Measurements from ENCODE around the gene URAD.
"Not testable (repeated sequence)": the region's sequence is repeated elsewhere in the genome, so short reads cannot be mapped to it uniquely, and the experiment has no call there.

The URAD gene

GRCh38 chr13:27988520-27988919 is at the start of gene URAD:
Gene URAD, minus strand, starts transcription at chr13:27988693. Its CDS starts 56 bp downstream, at chr13:27988637.
- in situ Hi-C loops (cut with MboI; ENCODE audit: low sequenced_read_pairs), result no loop called here

- in situ Hi-C loops (cut with MboI; ENCODE audit: low sequenced_read_pairs), result no loop called here
Observed at GRCh38 chr13:28037399-28037798, 48.9 kb upstream of the URAD start.

- in situ Hi-C loops (cut with MboI; ENCODE audit: low sequenced_read_pairs), result no loop called here
Observed at GRCh38 chr13:28035146-28035782, 46.8 kb upstream of the URAD start.

DNA sequence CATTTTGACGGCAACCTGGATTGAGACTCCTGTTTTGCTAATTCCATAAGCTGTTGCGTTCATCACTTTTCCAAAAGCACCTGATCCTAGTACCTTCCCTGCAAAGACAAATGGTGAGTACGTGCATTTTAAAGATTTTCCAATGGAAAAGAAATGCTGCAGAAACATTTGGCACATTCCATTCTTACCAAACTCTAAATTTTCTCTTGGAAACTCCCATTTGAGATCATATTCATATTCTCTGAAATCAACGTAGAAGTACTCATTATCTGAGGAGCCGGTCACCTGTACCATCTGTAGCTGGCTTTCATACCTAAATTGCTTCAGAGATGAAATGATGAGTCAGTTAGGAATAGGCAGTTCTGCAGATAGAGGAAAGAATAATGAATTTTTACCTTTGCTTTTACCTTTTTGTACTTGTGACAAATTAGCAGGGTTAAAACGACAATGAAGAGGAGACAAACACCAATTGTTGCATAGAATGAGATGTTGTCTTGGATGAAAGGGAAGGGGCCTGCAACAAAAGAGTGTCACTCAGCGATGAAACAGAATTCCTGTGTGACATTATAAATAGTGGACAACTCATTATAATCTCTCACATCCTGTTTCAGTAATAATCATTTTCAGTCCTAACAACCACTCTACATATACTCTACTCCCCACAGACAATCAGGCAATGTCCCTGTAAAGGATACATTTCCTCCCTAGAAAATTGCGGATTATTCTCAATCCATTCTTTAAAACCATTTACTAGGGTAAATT is 45.6 kb upstream of the URAD start:
- in situ Hi-C loops (cut with MboI; ENCODE audit: low sequenced_read_pairs), result no loop called here

DNA sequence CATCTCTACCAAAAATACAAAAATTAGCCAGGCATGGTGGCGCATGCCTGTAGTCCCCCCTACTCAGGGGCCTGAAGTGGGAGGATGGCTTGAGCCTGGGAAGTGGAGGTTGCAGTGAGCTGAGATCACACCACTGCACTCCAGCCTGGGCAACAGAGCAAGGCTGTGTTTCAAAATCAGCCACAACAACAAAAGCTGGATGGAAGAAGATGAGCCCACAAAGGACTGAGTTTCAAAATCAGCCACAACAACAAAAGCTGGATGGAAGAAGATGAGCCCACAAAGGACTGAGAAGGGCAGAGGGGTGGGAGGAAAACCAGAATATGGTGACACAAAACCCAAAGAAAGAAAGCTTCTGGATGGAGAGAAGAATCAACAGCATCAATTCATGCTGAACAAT is 43.9 kb upstream of the URAD start:
- in situ Hi-C loops (cut with MboI; ENCODE audit: low sequenced_read_pairs), result not testable (repeated sequence)

GRCh38 chr13:28031896-28032288 is 43.4 kb upstream of the URAD start:
- in situ Hi-C loops (cut with MboI; ENCODE audit: low sequenced_read_pairs), result no loop called here

DNA sequence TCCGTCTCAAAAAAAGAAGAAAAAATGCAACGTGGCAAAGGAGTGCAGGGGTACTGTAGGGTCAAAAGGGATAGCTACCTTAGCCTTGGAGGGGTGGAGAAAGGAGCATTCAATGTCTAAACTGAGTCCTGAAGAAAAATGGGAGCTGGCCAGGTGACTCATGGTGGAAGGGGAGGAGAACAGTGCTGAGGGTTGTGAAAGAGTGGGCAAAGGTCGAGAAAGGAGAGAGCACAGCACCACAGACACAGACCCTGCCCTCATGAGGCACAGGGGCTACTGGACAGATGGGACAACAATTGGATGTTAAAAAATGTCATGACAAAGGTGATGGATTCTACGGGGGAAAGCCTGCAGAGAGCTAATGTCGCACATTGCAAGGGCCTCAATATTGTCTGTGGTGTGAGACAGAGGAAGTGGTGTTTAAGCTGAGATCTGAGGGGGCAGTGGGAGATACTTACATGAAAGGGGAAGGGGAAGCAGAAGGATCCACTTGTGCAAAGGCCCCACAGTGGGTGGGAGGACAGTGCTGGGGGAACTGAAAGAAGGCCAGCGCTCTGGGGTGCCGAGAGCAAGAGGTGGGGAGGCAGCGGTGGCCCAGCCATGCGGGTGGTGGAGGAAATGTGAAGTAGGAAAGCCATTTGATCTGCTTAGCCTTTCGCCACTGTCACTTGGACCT is 42.9 kb upstream of the URAD start:
- in situ Hi-C loops (cut with MboI; ENCODE audit: low sequenced_read_pairs), result no loop called here

DNA sequence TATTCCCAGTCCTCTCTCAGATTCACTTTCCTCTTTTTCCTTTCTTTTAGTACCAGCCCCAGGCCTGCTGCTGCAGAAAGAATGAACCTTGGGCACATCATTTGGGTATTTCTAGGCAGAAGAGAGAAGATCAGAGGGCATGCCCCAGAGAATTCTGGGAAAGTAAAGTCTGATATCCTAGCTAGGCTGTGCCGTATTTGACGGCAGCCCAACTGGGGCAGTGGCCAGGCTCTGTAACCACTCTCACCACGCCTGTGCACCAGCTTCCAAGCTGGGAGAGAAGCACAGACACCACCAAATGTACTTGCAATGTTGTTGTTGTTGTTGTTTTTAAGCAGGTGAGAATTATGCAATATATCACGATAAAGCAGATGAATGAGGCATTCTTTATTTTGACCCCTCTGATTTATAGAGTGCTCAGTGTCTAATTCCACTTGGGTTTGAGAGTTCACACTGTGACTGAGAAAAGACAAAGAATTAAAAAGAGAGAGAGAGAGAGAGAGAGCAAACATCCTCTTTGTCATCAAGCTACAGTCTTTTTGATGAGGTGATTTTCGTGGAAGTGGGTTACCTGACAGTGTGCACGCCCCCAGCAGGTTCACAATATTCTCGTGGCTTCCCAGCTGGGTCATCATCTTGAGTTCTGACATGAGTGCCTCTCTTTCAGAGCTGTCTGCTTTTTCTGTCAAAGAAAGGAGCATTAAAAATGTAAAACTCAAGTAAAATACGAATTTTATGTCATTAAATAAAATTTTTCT is 39.3 kb upstream of the URAD start:
- in situ Hi-C loops (cut with MboI; ENCODE audit: low sequenced_read_pairs), result no loop called here

DNA sequence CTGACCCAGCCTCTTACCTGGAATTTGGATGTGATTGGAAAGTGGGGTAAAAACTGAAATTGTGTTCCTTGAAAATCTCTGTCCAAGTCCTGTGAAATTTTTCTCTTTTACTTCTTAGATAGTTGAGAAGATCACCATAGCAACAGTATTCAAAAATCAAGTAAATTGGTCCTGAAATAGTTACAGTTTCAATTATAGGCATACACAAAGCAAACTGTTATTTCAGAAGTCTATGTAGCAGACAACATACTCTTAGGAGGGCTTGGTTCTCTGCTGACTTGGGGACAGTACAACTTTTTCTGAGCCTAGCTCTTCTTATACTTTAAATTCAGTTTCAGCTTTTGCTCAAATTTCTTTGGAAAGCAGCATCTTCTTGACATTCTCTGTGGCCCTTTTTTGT is 38.6 kb upstream of the URAD start:
- in situ Hi-C loops (cut with MboI; ENCODE audit: low sequenced_read_pairs), result no loop called here

DNA sequence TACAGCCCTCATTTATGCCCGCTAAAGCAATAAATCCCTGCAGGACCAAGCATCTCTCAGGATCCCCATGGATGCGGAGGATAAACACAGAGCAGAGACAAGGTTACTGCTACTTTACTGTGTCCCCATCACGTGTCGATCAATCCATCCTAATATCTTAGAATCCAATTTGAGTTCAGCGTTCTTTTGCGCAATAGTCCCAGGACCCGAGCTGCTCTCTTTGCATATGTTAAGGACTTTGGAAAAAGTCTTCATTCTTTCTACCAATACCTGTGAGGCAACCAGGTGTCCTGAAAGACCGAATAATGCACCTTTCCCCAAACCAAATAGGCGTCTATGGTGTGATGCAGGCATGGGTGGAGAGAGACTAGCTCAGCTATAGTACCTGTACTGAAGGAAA is 38.0 kb upstream of the URAD start:
- in situ Hi-C loops (cut with MboI; ENCODE audit: low sequenced_read_pairs), result no loop called here

DNA sequence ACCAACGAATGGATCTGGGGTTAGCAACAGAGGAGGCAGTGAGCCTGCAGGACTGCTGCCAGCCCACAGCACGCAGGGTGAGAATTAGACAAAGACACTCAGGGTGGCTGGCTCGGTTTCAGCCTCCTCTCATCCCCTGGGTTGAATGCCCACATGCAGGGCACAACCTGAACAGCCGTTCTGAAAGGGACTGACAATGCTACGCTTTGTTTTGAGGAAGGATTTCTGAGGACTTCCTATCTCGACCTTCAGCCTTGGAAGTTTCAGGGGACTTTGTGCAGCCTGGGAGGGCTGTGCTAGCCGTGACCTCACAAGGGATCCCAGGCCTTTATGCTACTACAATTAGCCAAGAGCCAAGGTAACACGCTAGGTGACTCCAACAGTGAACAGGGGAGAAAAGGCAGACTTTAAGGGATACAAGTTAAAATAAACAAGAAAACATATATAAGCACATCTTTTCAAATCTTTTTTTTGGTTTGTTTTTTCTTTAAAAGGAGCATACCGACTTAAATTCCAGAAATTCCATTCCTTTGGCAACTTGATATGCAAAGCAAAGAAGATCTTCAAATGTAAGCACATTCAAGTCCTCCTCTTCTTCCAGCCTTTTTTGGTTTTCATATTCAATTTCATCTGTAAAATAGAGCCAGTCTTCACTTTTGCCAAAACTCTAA is 34.5 kb upstream of the URAD start:
- in situ Hi-C loops (cut with MboI; ENCODE audit: low sequenced_read_pairs), result no loop called here

GRCh38 chr13:28014301-28014700 is 25.8 kb upstream of the URAD start:
- in situ Hi-C loops (cut with MboI; ENCODE audit: low sequenced_read_pairs), result no loop called here

DNA sequence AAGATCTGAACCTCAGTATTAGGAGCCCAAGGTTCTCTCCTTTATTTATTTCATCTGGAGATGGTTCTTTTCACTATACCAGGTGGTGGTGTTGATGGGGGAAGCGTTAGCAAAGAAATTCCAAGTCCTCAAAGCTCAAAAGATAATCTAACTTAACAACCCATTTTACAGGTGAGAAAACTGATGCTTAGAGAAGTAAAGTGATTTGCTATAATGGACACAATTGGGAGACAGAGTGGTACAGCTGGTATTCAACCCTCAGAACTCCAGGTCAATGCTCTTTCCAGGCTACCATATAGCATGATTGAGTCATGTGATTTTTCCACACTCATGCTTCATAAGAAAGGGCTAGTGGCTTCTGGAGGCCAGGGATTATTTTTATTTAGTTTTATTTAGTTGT is 25.0 kb upstream of the URAD start:
- in situ Hi-C loops (cut with MboI; ENCODE audit: low sequenced_read_pairs), result no loop called here

- in situ Hi-C loops (cut with MboI; ENCODE audit: low sequenced_read_pairs), result no loop called here
Observed at GRCh38 chr13:28012896-28013295, 24.4 kb upstream of the URAD start.

DNA sequence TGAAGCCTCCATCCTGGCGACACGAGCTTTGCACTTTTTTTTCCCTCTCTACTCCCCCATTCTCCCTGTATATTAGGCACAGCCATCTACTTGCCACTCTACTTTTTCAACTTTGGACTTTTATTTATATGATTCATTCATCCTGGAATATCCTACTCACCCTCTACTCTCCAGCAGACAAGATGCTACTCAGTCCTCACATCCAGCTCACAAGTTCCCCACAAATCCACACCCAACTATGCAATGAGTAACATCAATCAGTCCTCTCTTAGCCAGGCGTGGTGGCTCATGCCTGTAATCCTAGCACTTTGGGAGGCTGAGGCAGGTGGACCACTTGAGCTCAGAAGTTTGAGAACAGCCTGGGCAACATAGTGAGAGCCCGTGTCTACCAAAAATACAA is 23.9 kb upstream of the URAD start:
- in situ Hi-C loops (cut with MboI; ENCODE audit: low sequenced_read_pairs), result no loop called here

DNA sequence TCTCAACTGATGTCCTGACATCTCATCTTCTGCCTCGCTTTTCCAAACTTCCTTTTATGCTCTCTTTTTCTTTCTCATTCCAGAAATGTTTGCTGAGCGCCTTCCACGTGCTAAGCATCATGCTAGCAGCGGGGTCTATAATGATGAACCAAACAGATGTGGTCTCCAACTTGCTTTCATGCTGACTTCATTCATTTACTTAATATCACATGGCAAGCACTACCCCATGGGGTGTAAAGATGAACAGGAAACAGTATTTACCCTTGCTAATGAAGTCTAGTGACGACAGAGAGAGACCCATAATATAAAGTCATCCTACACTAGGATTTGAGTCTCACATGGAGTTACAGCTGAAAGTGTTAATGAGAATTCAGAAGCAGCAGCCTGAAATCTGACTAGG is 21.6 kb upstream of the URAD start:
- in situ Hi-C loops (cut with MboI; ENCODE audit: low sequenced_read_pairs), result no loop called here

DNA sequence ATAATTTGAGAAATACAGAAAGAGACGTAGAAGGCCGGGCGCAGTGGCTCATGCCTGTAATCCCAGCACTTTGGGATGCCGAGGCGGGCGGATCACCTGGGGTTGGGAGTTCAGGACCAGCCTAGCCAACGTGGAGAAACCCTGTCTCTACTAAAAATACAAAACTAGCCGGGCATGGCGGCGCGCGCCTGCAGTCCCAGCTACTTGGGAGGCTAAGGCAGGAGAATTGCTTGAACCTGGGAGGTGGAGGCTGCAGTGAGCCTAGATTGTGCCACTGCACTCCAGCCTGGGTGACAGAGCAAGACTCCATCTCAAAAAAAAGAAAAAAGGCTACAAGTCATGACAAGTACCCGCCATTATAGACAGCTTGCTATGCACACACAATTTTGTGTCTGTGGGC is 16.5 kb upstream of the URAD start:
- in situ Hi-C loops (cut with MboI; ENCODE audit: low sequenced_read_pairs), result not testable (repeated sequence)

- in situ Hi-C loops (cut with MboI; ENCODE audit: low sequenced_read_pairs), result no loop called here
Observed at GRCh38 chr13:28002886-28003698, 14.6 kb upstream of the URAD start.

DNA sequence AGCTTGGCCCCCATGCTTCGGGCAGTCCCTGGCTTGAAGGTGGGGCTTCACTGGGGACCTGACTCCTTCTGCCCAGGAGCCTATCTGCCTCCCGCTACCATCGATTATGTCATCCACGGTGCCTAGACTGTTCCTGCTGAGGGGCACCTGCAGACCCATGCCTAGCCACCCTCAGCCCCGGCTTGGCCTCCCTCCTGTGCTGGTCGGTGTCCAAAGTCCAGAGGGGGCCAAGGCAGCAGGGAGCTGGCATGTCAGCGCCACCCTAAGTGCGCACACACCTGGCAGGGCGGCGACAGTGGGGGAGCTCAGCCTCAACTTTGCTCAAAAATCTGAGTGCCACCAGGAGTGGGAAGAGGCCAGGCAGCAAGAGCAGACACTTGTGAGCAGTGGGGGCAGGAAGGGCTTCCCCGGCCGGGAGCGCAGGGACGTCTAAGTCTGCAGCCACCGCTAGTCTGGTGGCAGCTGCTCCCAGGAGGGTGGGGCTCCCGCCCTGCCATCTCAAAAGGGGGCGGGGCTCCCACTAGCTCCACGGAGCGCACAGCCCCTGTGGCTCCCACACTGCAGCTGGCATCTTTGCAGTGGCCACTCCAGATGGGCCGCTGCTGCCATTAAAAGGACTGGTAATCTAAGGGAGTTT is 13.5 kb upstream of the URAD start:
- in situ Hi-C loops (cut with MboI; ENCODE audit: low sequenced_read_pairs), result no loop called here

DNA sequence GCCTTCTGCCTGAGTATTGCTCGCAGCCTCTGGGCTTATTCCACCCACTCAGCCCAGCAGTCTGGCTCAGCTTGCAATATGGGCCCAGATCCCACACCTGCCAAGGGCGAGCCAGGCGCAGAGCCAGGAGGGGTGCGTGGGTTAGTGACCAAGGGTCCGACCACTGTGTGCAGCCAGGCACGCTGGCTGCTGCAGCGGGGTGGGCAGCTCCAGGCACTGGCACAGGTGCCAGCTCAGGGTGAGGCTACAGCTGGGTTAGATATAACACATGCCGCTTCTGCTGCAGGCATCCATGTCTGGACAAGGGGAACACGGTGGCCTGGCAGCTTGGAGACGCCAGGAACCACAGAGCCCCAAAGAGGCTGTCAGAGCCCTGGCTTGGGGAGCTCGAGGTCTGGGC is 12.6 kb upstream of the URAD start:
- in situ Hi-C loops (cut with MboI; ENCODE audit: low sequenced_read_pairs), result no loop called here
